ENCODE measurements around the gene ARF4. TPM values are rescaled to one million over a fixed set of nuclear protein-coding genes. Genes with fewer than 3 reads are reported as not detected.

Gene ARF4
- total RNA-seq, 1 donor from 2014 or later: 413 TPM

GRCh38 chr3:57594576-57594975 is 2.6 kb downstream of the ARF4 start:
- no peak for DNase-seq (ENCODE audit: low spot score)
- Mint-ChIP-seq H3K36me3 (ENCODE audit: low read depth) (peaks cover 7% of the 10 kb centered on the region), H3K4me1 (ENCODE audit: low read depth) (peaks cover 62% of the 10 kb centered on the region), H3K27ac (ENCODE audit: unreplicated experiment) (peak overlapping the region; percentile 100), H3K4me3 (ENCODE audit: unreplicated experiment) (peak overlapping the region; percentile 90), H3K9me3 (ENCODE audit: low read depth) (no peaks in the 10 kb centered on the region), H3K27me3 (ENCODE audit: low read depth) (no peaks in the 10 kb centered on the region)
- no peak for TF ChIP-seq CTCF (IDR thresholded peaks at IDR 0.05)

GRCh38 chr3:57594144-57594543 is 3.0 kb downstream of the ARF4 start:
- H3K9me3 Mint-ChIP-seq (ENCODE audit: low read depth): no peaks in the 10 kb centered on the region
- H3K36me3 Mint-ChIP-seq (ENCODE audit: low read depth): peaks cover 7% of the 10 kb centered on the region
- peak overlapping the region; percentile 90 for H3K4me3 Mint-ChIP-seq (ENCODE audit: unreplicated experiment)
- DNase-seq (ENCODE audit: low spot score): no peak
- no peaks in the 10 kb centered on the region for H3K27me3 Mint-ChIP-seq (ENCODE audit: low read depth)
- TF ChIP-seq CTCF (IDR thresholded peaks at IDR 0.05): no peak
- peaks cover 58% of the 10 kb centered on the region for H3K4me1 Mint-ChIP-seq (ENCODE audit: low read depth)
- H3K27ac Mint-ChIP-seq (ENCODE audit: unreplicated experiment): peak overlapping the region; percentile 100

GRCh38 chr3:57592306-57592705 is 4.8 kb downstream of the ARF4 start:
- Mint-ChIP-seq H3K4me3 (ENCODE audit: unreplicated experiment) (peak overlapping the region; percentile 90), H3K36me3 (ENCODE audit: low read depth) (peaks cover 7% of the 10 kb centered on the region), H3K27ac (ENCODE audit: unreplicated experiment) (peak overlapping the region; percentile 80), H3K9me3 (ENCODE audit: low read depth) (no peaks in the 10 kb centered on the region), H3K27me3 (ENCODE audit: low read depth) (no peaks in the 10 kb centered on the region), H3K4me1 (ENCODE audit: low read depth) (peaks cover 56% of the 10 kb centered on the region)
- no peak for TF ChIP-seq CTCF (IDR thresholded peaks at IDR 0.05)
- no peak for DNase-seq (ENCODE audit: low spot score)

GRCh38 chr3:57587905-57588304 is 9.2 kb downstream of the ARF4 start:
- peaks cover 69% of the 10 kb centered on the region for H3K4me1 Mint-ChIP-seq (ENCODE audit: low read depth)
- peaks cover 10% of the 10 kb centered on the region for H3K36me3 Mint-ChIP-seq (ENCODE audit: low read depth)
- TF ChIP-seq CTCF (IDR thresholded peaks at IDR 0.05): no peak
- DNase-seq (ENCODE audit: low spot score): no peak
- H3K4me3 Mint-ChIP-seq (ENCODE audit: unreplicated experiment): no peak overlapping the region
- peak overlapping the region; percentile 68 for H3K27ac Mint-ChIP-seq (ENCODE audit: unreplicated experiment)
- no peaks in the 10 kb centered on the region for H3K9me3 Mint-ChIP-seq (ENCODE audit: low read depth)
- no peaks in the 10 kb centered on the region for H3K27me3 Mint-ChIP-seq (ENCODE audit: low read depth)

- Mint-ChIP-seq H3K27ac (ENCODE audit: unreplicated experiment) (peak overlapping the region; percentile 79), H3K27me3 (ENCODE audit: low read depth) (no peaks in the 10 kb centered on the region), H3K4me3 (ENCODE audit: unreplicated experiment) (no peak overlapping the region), H3K4me1 (ENCODE audit: low read depth) (peaks cover 61% of the 10 kb centered on the region), H3K9me3 (ENCODE audit: low read depth) (no peaks in the 10 kb centered on the region), H3K36me3 (ENCODE audit: low read depth) (peaks cover 13% of the 10 kb centered on the region)
- no peak for TF ChIP-seq CTCF (IDR thresholded peaks at IDR 0.05)
- DNase-seq (ENCODE audit: low spot score): no peak
Measured at GRCh38 chr3:57586778-57587177, 10.4 kb downstream of the ARF4 start.
